ENCODE results near the gene CYFIP1.
A peak's percentile ranks its signal among the peaks of the same experiment; 100 is the strongest.

The CYFIP1 gene

GRCh38 chr15:22889146-22889818, 90.9 kb downstream of the CYFIP1 start:
- TF ChIP-seq CTCF (IDR thresholded peaks at IDR 0.05; ENCODE audit: extremely low read depth, insufficient read depth, missing control alignments) = no peak
- no peak for DNase-seq (ENCODE audit: low spot score)
- in situ Hi-C loops (cut with MboI; ENCODE audit: low pct_unique_long_range_greater_than_20kb, low sequenced_read_pairs, unreplicated experiment) = loop anchor here (25.0 kb wide), 1 partner anchor 98 kb away; the partner anchor contains the start of gene CYFIP1

- in situ Hi-C loops (cut with MboI; ENCODE audit: low pct_unique_long_range_greater_than_20kb, low sequenced_read_pairs, unreplicated experiment) = loop anchor here (25.0 kb wide), 1 partner anchor 99 kb away; the partner anchor contains the start of gene CYFIP1
- TF ChIP-seq CTCF (IDR thresholded peaks at IDR 0.05; ENCODE audit: extremely low read depth, insufficient read depth, missing control alignments) = no peak
- DNase-seq (ENCODE audit: low spot score) = no peak
Observed at GRCh38 chr15:22888120-22888859, 91.9 kb downstream of the CYFIP1 start.

GRCh38 chr15:22887157-22887951, 92.8 kb downstream of the CYFIP1 start:
- TF ChIP-seq CTCF (IDR thresholded peaks at IDR 0.05; ENCODE audit: extremely low read depth, insufficient read depth, missing control alignments) = no peak
- in situ Hi-C loops (cut with MboI; ENCODE audit: low pct_unique_long_range_greater_than_20kb, low sequenced_read_pairs, unreplicated experiment) = loop anchor here (25.0 kb wide), 1 partner anchor 100 kb away; the partner anchor contains the start of gene CYFIP1
- no peak for DNase-seq (ENCODE audit: low spot score)

- no peak for TF ChIP-seq CTCF (IDR thresholded peaks at IDR 0.05; ENCODE audit: extremely low read depth, insufficient read depth, missing control alignments)
- in situ Hi-C loops (cut with MboI; ENCODE audit: low pct_unique_long_range_greater_than_20kb, low sequenced_read_pairs, unreplicated experiment) = loop anchor here (25.0 kb wide), 1 partner anchor 102 kb away; the partner anchor contains the start of gene CYFIP1
- no peak for DNase-seq (ENCODE audit: low spot score)
Observed at GRCh38 chr15:22885120-22885519, 95.0 kb downstream of the CYFIP1 start.

GRCh38 chr15:22884344-22884743, 95.8 kb downstream of the CYFIP1 start:
- in situ Hi-C loops (cut with MboI; ENCODE audit: low pct_unique_long_range_greater_than_20kb, low sequenced_read_pairs, unreplicated experiment) = loop anchor here (25.0 kb wide), 1 partner anchor 103 kb away; the partner anchor contains the start of gene CYFIP1
- no peak for DNase-seq (ENCODE audit: low spot score)
- peak; percentile 28 for TF ChIP-seq CTCF (IDR thresholded peaks at IDR 0.05; ENCODE audit: extremely low read depth, insufficient read depth, missing control alignments)

- TF ChIP-seq CTCF (IDR thresholded peaks at IDR 0.05; ENCODE audit: extremely low read depth, insufficient read depth, missing control alignments) = no peak
- in situ Hi-C loops (cut with MboI; ENCODE audit: low pct_unique_long_range_greater_than_20kb, low sequenced_read_pairs, unreplicated experiment) = loop anchor here (25.0 kb wide), 1 partner anchor 104 kb away; the partner anchor contains the start of gene CYFIP1
- DNase-seq (ENCODE audit: low spot score) = no peak
Observed at GRCh38 chr15:22883196-22883595, 97.0 kb downstream of the CYFIP1 start.
